Eye (tissue), 1 donor: Measurements from ENCODE around the gene SREK1.
"Not testable (repeated sequence)": the region's sequence is repeated elsewhere in the genome, so short reads cannot be mapped to it uniquely, and the experiment has no call there.

Experiments
- DNase-seq: peaks from one replicate; pipeline ENCODE4 v3.0.0-alpha.2; 2015

The SREK1 gene

GRCh38 chr5:66168226-66168625 lies 24.1 kb downstream of the SREK1 start:
- no peak for DNase-seq

DNA sequence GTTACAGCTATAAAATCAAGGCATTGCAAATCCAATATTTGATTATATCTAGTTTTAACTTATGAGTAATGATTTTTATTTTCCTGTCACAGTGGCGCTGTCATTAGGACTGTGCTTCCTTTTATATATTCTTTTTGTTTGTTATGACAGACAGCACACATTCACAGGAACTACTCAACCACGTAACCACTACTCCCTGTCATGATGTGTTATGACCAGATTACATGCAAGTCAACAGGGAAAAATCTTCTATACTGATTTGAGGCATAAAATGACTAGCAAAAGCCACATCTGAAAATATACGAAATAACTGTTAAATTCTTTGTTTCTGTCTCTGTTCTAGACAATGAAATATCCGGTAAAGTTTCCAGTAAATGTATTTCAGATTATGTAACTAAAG lies 25.4 kb downstream of the SREK1 start:
- DNase-seq = no peak

DNA sequence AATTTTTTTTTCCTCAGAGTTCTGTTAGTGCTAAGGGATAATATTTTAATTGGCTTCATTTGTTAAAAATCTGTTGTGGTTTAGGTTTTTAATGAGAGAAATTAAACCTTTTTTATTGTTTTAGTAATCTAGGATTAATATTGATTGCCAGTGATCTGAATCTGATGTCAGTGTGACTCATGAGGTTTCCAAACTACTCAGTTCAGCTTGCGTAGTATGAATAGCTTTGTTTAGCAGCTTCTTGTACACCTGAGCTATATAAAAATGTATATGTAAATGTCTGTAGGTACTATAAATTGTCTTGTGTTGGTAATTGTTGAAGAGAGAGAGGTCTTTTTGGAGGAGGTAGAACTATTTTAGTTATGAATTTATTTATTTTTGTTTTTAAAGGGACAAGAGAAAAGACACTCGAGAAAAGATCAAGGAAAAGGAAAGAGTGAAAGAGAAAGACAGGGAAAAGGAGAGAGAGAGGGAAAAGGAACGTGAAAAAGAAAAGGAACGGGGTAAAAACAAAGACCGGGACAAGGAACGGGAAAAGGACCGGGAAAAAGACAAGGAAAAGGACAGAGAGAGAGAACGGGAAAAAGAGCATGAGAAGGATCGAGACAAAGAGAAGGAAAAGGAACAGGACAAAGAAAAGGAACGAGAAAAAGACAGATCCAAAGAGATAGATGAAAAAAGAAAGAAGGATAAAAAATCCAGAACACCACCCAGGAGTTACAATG lies 26.3 kb downstream of the SREK1 start:
- DNase-seq = no peak

DNA sequence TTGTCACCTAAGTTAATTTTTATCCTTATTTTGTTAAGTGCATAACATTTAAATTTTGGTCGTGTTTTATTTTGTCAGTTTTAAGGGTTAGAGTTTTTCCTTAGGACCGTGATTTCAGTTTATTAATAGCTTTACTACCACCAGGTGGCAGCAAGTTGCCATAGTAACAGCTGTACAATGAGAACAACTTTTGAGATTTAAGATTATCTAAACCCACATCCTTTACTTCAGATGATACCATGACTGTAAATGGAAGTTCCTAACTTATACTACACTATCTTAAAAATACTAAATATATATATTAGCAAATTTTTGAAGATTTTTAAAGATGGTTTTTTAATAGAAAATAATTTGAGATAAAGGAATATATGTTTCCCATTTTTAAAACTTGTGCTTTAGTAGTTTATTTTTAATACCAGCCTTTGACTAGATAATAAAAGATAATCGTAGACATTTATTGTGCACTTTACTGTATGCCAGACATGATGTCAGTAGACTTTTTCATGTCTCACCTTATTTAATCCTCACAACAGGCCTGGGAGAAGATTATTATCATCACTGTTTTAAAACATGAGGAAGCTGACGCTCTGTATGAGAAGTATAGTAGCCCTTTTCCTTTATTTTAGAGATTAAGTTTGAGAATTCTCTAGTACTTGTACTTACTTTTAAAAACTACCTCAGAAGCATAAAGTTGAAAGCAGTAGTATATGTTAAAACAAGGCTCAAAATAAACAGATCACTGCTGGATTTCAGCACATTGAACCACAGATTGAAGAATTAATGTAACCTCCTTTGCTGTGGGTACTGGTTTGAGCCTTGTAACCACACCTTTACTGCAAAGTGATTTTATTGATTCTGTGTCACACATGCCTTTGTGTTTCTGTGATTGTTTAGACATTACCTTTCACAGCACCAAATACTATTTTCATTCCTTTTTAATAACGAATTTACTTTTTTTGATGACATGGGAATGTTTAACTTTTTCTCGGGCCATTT lies 27.5 kb downstream of the SREK1 start:
- peak; percentile 74 for DNase-seq

DNA sequence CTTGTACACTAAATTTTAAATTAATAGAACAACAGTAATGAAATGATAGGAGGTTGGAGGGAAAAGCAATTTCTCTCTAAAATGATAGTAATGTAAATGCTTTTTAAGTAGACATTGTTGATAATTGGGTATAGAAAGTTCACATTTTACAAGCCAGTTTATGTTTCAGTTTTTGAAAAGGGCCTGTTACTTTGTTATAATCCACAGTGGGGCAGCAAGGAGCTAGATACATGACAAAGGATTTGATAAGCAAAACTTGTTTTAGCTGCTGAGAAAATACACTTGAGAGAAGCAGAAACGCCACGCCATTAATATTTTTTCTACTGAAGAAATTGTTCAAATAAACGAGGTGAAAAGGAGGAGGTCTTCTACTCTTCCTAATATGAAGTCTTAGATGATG lies 30.2 kb downstream of the SREK1 start:
- DNase-seq = peak; percentile 41

- DNase-seq = no peak
Observed at GRCh38 chr5:66178799-66179198, 34.7 kb downstream of the SREK1 start.

DNA sequence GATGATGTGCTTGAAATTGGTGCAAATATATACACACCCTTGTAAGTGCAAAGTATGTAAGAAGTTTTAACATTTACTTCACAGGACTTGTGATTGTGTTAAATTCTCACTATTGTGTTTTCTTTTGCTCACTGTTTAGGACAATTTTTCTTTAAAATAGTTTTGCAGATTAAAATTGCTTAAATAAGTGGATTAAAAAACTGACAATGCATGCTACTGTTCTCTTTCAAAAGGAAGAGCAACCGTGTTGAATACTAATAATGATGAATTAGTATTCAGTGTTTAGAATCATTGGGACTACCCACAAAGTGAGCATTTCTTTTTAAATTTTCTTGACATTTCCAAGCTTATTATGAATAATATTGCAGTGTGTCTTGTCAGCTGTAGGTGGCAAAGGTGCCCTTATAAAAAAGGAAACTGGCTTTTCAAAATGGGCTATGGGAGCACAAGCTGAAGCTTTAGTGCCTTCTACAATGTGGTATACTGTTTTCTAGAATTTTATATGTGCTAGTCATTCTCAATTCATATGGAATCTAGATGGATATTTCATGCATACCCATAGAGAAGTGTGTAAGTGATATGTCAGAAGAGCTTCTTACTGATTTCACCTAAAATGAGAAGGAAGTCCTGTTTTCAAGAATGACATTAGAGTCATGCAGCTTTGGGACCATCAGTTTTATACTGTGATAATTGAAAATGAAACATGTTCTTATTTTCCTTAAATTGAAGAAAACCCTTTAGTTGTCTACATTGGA lies 35.4 kb downstream of the SREK1 start:
- DNase-seq = no peak

GRCh38 chr5:66180282-66181155 lies 36.4 kb downstream of the SREK1 start:
- no peak for DNase-seq

DNA sequence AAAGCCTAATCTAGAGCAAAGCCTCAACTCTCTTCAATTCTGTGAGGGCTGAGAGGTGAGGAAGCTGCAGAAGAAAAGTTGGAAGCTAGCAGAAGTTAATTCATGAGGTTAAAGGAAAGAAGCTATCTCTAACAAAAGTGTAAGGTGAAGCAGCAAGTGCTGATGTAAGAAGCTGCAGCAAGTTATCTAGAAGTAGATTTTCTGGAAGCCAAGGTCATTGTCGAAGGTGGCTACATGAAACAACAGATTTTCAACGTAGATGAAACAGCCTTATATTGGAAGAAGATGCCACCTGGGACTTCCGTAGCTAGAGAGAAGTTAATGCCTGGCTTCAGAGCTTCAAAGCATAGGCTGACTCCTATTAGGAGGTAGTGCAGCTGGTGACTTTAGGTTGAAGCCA lies 42.0 kb downstream of the SREK1 start:
- no peak for DNase-seq

GRCh38 chr5:66193419-66193818 lies 49.3 kb downstream of the SREK1 start:
- DNase-seq = no peak

DNA sequence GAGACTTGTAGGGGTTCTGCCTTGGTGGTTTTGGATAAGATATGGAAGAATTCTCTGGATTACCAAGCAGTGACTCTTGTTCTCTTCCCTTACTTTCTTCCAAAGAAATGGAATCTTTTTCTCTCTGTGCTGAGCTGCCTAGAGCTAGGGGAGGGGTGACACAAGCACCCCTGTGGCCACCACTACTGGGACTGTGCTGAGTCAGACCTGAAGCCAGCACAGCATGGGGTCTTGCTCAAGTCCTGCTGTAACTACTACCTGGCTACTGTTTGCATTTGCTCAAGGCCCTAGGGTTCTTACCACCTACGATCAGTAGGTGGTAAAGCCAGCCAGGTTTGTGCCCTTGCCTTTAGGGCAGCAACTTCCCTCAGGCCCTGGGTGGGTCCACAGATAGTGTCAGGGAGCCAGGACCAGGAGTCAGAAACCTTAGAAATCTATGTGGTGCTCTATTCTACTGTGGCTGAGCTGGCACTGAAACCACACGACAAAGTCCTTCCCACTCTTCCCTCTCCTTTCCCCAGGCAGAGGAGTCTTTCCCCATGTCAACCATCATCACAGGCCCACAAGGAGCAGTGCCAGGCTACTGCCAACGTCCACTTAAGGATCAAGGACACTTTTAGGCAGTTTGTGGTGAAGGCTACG lies 53.8 kb downstream of the SREK1 start:
- no peak for DNase-seq

DNA sequence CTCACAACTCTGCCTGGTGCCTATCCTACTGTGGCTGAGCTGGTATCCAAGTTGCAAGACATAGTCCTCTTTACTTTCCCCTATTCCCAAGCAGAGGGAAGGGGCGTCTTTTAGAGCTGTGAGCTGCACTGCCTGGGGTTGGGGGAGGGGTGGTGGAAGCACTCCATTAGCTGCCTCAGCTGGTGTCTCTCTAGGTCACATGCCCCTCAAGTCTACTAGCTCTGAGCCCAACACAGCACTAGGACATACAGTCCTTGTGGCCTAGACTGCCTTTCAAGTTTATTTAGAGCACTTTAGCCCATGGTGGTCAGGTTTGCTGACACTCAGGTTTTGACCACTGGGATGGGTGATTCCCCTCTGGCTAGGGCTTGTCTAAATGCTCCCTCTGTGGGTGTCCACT lies 54.7 kb downstream of the SREK1 start:
- no peak for DNase-seq

DNA sequence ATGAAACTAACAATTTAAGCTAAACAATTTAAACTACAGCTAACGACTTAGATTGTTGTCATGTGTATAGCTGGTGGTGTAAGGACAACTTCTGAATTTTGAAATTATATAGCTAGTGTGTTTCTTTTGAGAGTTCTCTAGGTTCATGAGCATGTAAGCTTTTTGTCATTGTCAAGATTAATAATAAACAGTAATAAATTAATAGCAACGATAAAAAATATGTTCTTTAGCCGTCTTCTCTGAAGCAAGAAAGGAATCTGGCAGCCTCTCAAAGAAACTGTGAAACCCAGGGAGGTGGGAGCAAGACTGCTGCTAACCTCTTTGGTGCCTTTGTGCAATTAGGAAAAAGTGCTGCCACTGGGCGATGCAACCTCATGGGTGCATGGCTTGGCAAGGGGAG lies 59.4 kb downstream of the SREK1 start:
- no peak for DNase-seq

DNA sequence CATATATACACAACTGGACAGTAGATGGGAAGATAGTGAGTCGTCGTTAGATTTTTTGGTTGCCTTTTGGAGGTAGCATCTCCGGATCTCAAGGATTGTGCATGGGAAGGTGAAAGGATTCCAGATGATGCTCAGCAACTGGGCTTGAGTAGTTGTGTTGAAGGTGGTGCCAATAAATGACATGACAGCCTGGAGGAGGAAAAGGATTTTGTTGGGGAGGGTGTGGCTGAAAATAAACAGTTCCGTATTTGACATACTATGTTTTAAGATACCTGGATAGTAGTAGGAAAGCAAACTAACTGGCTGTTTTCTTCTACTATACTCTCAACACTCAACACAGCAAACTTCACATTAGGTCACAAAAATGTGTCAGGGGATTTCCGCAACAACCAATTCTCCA lies 62.4 kb downstream of the SREK1 start:
- DNase-seq = no peak

DNA sequence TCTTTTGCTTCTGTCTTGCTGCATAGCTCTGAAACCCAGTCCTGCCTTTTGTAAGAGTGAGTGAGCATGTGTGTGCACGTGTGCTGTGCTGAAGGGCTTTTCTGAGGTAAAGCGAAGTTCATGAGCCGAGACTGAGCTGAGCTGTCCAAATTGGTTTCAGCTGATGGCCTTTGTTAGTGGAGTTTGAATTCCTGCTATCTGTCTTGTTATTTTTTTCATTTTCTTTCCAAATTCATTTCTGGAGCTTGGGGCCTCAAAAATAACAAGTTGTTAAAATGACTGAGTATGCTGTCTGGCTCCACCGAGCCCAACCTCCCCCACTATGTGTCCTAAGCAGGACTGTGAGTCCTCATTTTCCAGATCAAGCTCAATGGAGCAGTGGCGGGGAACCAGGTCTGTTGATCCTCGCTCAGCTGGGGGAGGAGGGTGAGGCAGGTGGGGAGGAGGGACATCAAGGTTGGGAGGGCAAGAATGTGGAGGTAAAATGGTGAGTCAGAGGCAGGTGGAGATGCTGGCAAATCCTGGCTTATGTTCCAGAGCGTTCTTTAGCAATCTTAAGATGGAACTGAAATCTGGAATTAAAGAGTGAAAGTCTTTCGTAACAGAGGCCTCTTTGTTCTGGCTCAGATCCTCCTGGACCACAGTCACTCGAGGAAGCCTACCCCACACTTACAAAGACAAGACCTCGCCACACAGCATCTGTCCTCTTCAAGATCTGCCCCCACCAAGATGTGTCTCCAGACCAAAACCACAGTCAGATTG lies 63.9 kb downstream of the SREK1 start:
- DNase-seq = peak; percentile 77

GRCh38 chr5:66209350-66209749 lies 65.2 kb downstream of the SREK1 start:
- no peak for DNase-seq

DNA sequence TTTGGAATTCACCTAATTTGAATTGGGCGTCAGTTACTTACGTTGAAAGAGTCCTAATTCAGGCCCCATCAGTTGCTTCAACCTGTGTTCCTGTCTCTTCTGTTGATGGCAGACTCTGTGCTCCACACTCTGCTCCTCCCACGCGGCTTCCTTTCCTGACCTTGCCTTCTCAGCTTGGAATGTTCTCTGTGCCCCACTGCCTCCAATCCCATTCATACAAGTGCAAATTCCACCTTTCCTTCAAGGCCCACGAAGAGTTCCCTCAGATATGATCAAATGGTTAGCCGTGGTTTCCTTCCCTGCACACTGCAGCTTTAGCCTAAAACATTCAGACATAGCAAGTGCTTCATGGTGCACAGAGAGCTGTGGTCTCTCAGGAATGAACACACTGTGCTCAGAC lies 65.7 kb downstream of the SREK1 start:
- DNase-seq = no peak

GRCh38 chr5:66213533-66213932 lies 69.4 kb downstream of the SREK1 start:
- no peak for DNase-seq

- no peak for DNase-seq
Observed at GRCh38 chr5:66222455-66222854, 78.4 kb downstream of the SREK1 start.

DNA sequence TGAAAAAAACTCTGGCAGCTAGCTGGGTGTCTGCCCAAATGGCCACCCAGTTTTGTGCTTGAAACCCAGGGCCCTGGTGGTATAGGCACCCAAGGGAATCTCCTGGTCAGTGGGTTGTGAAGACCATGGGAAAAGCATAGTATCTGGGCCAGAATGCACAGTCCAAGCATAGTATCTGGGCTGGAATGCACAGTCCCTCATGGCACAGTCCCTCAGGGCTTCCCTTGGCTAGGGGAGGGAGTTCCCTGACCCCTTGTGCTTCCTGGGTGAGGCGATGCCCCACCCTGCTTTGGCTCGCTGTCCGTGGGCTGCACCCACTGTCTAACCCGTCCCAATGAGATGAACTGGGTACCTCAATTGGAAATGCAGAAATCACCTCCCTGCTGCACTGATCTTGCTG lies 78.8 kb downstream of the SREK1 start:
- not testable (repeated sequence) for DNase-seq

DNA sequence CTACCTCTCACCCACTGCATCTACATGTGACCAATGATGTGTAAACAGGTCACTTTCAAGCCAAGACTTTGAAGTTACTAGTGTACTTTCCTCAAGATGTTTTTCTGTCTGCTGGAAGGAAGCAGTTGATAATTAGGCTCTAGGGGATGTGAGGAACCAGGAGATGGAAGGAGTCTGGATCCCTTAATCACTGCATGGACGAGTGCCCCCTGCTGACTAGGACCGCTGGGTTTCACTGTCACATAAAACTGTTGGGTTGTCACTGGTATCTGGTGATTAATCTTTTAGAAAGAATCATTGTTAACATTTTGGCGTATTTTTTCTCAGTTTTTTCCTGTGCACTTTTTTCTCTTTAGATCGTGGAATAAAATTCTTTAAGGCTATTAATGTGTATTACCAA lies 79.5 kb downstream of the SREK1 start:
- no peak for DNase-seq
